HG03442 (cell line): ENCODE results near the gene ECSIT.
"Not testable (repeated sequence)": the region's sequence is repeated elsewhere in the genome, so short reads cannot be mapped to it uniquely, and the experiment has no call there.

Experiments
- ATAC-seq: cut with Tn5 transposase; IDR thresholded peaks from one replicate; pipeline ENCODE4 v1.9.1; 2021; ENCODE audit warnings: mild to moderate bottlenecking, moderate library complexity; ENCODE audit not compliant: unreplicated experiment

ECSIT gene, protein sequence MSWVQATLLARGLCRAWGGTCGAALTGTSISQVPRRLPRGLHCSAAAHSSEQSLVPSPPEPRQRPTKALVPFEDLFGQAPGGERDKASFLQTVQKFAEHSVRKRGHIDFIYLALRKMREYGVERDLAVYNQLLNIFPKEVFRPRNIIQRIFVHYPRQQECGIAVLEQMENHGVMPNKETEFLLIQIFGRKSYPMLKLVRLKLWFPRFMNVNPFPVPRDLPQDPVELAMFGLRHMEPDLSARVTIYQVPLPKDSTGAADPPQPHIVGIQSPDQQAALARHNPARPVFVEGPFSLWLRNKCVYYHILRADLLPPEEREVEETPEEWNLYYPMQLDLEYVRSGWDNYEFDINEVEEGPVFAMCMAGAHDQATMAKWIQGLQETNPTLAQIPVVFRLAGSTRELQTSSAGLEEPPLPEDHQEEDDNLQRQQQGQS

DNA sequence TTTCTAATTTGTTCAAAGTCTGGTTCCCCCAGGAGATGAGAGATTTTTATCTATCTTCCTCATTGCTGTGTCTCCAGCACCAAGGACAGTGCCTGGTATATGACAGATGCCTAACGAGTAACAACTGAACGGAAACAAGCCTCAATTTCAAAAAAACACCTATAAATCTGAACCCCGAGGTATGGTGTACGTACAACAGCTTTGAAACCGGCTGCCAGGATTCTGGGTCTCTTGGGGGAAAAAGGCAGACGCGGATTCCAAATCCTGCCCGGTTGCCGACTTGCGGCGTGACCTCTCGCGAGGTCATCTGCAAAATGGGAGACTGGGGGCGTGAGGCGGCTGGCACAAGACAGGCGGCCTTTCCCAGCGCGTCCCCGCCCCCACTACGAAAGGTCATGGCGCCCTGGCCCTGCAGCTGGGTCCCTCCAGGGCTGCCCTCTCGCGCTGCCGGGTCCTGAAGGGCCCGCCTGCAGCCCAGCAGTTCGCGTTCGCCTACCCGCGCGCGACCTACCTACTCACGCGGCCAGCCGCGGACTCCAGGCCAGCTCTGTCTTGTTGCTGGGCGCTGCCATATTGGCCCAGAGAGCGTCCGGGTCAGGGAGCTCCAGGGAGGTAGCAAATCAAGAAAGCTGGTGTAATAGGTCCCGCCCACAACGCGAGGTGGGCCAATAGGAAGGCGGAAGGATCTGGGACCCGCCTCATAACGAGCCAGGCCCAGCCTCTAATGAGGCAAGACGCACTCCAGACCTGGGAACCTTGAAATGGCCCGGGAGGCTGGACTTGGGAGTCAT is at the start of gene ECSIT:
ECSIT (minus strand) TSS at position 584 of the 791 bp plus-strand sequence. CDS start 9,964 bp downstream, outside the sequence.
- peak; percentile 92 for ATAC-seq

DNA sequence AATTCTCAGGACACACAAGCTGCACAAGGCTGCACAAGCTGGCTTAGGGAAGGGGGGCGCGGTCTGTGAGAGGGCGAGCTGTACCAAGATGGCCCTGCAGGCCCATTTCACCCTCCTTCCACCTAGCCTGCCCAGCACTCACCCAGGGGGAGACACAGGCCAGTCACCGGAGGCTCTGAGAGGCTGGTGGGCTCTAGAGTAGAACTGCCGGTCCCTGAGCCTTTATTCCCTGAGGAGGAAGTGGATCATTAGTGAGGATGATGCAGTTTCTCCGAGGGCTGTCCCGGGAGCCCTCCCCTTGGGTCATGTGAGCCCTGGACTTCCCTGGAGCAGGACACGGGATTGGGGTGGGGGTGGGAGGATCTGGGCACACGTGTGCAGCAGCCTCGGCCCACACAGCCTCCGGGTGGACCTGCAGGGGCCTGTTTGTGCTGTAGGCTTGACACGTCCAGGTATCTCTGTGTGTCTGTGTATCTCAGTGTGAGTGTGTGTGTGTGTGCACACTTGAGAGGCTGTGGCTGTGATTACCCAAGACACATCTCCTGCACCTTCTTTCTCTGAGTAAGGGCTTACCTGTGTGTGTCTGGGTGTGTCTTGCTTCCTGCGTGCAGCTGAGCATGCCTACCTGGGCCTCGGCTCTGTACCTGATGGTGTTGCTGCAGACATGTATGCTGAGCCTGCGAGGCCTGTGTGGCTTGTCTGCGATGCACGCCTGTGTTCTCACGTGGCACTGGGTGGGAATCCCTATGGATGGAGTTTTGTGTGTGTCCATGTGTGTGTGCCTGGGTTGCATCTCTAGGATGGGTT is 48.7 kb upstream of the ECSIT start, which contains the start of gene ACP5:
ACP5 (minus strand) TSS at position 195 of the 807 bp plus-strand sequence. CDS start 328 bp downstream, outside the sequence.
- ATAC-seq: no peak

DNA sequence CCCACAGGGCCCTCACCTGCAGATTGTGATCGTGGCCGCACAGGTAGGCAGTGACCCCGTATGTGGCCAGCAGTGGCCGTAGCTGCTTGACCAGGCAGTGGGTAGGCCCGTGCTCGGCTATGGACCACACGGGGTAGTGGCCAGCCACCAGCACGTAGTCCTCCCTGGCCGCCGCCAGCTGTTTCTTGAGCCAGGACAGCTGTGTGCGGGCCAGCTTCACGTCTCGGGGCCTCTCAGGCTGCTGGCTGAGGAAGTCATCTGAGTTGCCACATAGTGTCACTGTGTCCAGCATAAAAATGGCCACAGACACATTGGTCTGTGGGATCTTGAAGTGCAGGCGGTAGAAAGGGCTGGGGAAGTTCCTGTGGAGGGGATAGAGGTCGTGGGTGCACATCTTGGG is 47.3 kb upstream of the ECSIT start:
- ATAC-seq: no peak

DNA sequence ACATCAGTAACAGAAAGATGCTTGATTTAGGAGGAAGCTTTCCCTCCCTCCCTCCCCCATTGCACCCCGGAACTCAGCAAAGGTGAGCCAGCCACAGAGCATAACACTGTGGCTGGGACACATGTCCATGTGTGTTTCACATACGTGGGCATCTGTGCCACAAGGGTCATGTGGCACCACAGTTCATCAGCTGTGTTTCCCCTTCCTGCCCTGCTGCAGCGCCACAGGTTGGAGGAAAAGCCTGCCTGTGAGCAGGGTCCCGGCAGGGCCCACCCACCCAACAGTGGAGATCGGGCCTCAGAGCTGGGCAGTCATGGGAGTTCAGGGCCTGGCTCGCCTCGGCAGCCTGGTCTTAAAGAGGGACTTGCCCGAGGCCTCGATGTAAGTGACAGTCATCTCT is 45.8 kb upstream of the ECSIT start:
- ATAC-seq: no peak

DNA sequence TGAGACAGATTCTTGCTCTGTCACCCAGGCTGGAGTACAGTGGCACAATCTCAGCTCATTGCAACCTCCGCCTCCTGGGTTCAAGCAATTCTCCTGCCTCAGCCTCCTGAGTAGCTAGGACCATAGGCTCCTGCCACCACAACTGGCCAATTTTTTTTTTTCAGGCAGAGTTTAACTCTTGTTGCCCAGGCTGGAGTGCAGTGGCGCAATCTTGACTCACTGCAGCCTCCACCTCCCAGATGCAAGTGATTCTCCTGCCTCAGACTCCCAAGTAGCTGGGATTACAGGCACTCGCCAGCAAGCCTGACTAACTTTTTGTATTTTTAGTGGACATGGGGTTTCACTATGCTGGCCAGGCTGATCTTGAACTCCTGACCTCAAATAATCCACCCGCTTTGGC is 44.8 kb upstream of the ECSIT start:
- not testable (repeated sequence) for ATAC-seq

DNA sequence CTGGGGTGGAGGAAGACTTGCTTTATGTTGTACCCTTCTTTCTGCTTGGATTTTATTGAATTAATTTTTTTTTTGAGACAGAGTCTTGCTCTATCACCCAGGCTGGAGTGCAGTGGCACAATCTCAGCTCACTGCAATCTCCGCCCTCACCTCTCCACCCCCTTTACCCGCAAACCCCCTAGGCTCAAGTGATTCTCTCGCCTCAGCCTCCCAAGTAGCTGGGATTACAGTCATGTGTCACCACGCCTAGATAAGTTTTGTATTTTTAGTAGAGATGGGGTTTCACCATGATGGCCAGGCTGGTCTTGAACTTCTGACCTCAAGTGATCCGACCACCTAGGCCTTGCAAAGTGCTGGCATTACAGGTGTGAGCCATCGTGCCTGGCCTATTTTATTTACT is 44.4 kb upstream of the ECSIT start:
- not testable (repeated sequence) for ATAC-seq

DNA sequence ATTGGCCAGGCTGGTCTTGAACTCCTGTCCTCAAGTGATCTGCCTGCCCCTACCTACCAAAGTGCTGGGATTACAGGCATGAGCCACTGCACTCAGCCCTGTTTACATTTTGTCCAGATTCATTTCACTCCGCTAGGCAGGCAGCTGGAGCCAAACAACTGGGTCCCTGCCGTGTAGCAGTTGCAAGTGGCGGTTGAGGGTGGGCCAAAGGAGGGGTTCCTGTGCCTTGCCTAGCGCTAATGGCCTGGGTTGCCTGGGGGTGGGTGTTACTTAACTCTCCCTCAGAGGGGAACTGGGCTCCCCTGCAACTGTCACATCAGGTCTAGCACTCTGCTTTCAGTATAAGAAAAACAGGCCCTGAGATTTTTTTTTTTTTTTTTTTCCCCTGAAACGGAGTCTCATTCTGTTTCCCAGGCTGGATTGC is 41.1 kb upstream of the ECSIT start:
- no peak for ATAC-seq

DNA sequence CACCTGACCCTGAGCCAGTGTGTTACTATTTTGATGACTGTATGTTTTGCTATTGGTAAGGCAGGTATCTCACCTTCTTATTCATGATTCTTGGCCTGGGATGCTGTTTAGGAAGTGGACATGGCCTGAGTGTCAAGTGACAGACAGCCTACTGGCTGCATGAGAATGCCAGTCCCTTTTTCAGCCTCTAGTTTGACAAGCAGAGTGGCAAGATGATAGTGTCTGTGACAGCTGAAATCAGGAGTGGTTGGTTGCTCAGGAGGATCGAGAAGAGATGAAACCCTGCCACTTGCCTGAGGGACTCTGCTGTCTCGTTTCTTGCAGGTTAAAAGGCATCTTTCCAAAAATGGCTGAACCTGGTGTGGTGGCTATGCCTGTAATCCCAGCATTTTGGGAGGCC is 37.2 kb upstream of the ECSIT start:
- no peak for ATAC-seq

DNA sequence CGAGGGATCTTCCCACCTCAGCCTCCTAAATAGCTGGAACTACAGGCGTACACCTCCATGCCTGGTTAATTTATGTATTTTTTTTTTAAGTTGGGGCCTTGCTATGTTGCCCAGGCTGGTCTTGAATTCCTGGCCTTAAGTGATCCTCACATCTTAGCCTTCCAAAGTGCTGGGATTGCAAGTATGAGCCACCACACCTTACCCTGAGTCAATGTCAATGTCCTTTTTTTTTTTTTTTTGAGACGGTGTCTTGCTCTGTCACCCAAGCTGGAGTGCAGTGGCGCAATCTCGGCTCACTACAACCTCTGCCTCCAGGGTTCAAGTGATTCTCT is 36.7 kb upstream of the ECSIT start:
- ATAC-seq: not testable (repeated sequence)

DNA sequence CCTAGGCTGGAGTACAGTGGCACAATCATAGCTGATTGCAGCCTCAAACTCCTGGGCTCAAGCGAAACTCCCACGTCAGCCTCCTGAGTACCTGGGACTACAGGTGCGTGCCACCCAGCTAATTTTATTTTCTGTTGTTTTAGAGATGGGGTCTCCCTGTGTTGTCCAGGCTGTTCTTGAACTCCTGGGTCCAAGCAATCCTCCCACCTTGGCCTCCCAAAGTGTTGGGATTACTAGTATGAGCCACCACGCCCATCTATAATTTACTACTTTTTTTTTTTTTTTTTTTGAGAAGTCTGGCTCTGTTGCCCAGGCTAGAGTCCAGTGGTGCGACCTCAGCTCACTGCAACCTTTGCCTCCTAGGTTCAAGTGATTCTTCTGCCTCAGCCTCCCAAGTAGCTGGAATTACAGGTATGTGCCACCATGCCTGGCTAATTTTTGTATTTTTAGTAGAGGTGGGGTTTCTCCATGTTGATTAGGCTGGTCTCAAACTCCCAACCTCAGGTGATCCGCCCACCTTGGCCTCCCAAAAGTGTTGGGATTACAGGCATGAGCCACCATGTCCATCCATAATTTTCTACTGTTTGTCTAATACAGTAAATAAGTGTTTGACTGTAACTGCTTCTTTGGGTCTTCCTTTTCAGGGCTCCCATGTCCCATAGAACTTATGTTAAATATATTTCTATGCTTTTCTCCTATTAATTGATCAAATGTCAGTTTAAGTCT is 35.3 kb upstream of the ECSIT start:
- ATAC-seq: not testable (repeated sequence)

DNA sequence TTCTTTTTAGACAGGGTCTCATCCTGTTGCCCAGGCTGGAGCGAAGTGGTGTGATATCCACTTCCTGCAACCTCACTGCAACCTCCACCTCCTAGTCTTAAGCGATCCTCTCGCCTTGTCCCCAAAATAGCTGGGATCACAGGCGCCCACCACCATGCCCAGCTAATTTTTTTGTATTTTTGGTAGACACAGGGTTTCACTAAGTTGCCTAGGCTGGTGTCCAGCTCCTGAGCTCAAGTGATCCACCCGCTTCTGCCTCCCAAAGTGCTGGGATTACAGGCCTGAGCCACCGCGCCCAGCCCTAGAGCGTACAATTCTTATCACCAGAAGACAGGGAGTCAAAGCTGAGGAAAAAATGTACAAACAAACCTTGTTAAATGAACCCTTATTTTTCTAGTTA is 34.6 kb upstream of the ECSIT start:
- ATAC-seq: no peak

DNA sequence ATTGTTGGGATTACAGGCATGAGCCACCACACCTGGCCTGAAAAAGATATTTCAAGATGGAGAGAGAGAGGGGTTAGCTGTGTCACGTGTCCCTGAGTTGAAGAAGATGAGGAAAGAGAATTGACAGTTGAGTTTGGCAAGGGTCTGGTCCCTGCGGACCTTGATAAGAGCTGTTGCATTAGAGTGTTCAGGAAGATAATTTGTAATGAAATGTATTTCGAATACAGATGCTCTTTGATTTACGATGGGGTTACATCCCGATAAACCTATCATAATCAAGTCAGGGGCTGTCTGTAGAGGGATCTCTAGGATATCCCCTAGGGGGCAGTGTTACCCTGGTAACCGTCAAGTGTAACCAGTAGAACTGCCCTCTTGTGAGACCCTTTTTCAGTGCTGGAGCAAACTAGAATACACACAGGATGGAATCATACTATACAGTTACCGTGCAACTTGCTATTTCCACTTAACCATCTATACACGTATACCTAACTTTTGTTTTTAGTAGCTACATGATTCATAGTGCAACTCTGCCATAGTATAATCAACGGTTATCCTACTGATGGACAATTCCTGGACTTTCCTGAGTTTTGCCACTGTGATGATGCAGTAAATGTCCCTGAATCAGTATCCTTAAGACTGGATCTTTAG is 31.6 kb upstream of the ECSIT start:
- peak; percentile 38 for ATAC-seq

DNA sequence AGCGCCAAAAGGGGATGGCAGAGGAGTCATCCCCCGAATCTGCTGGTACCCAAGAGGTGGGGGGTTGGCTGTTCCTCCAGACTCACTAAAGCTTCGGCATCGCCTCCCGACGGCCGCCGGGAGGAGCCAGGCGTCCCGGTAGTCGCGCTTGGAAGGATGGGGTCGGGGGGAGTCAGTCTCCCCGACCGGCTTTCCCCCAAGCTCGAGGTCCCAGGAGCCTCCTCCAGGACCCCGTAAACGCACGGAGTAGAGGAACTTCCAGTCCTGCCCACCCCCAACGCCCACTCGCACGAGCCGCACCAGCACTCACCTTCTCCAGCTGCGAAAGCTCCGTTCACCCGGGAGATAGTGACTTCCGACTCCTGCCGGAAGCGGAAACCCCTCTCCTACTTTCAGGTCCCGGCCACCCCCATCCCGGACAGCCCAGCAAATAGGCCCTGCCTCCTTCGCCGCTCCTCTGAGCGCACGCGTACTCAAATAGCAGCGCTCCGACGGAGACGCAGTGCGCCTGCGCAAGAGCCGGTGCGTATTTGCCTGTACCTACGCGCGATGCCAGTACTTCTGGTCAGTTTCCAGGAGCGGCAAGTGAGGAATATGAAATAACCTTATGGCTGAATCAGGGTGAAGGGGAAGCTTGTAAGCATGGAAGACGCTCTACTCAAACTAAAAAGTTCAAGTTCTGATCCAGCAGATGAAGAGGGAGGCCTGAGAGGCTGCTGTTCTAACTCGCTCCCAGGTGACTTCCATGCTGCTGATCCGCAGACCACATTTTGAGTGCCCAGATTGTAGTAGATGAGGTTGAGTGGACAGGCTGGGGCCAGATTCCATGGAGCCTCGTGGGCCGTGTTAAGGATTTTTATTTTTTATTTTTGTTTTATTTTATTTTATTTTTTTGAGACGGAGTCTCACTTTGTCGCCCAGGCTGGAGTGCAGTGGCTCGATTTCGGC is 30.2 kb upstream of the ECSIT start, which contains the start of gene ELOF1:
ELOF1 (minus strand) TSS at position 350 of the 948 bp plus-strand sequence. CDS start 4,883 bp downstream, outside the sequence.
- ATAC-seq: peak; percentile 73

DNA sequence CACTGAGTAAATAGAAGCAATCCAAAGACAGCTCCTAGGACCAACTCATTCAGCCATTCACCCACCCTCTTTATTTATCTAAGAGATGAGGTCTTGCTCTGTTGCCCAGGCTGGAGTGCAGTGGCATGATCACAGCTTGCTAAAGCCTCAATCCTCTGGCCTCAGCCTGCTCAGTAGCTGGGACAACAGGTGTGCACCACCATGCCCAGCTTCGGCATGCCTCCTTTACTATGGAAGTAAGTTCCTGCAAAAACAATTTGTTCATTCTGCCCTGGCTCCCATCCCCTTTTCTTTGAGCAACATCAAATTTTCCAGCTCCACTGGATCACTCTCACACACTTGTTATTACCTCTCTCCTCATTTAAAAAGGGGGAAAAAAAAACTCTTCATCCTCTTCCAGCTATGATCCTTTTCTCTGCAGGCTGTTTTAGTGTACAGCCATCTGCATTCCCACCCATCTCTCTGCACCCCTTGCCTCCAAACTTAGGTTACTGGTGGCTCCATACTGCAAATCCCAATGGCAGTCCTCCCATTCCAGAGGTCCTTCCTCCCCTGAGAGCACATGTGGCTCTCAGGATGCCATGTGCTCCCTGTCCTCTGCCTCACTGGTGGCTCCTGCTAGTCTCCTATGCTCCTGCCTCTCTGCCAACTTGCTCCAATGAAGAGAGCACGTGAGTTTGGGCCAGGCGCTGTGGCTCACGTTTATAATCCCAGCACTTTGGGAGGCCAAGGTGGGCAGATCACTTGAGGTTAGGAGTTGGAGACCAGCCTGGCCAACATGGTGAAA is 27.9 kb upstream of the ECSIT start:
- ATAC-seq: no peak

DNA sequence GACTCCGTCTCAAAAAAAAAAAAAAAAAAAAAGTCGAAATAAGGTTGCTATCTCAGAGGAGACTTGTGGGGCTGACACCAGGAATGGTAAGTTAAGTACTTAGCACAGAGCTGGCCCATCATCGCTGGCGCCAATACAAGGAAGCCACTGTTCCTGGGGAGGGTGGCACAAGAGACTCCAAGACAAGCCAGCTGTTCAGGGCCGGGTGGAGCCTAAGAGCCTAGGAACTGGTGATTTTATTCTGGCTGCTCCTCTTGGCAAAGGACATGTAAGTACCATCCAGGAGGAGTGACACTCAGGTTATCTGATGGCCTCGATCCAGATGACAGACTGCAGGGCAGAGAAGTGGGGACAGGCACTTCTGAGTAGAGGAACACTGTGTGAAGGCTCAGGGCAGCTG is 26.3 kb upstream of the ECSIT start:
- ATAC-seq: no peak

DNA sequence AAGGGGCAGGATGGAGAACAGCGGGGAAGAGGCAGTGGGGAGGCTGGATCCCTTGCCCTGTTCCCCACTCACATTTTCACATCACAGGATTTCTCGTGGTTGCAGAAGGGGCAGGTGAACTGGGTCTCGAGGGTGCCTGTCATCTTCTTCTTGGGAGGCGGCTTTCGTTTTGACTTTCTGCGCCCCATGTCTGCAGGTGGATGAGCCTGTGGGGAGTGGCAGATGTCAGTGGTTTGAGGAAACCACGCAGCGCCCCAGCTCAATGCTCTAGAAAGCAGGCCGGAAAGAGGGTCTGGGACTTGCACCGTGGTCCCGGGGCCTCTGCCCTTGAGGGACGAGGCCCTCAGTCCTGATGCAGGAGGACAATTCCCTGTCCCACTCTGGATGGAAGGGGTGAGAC is 25.2 kb upstream of the ECSIT start:
- no peak for ATAC-seq

DNA sequence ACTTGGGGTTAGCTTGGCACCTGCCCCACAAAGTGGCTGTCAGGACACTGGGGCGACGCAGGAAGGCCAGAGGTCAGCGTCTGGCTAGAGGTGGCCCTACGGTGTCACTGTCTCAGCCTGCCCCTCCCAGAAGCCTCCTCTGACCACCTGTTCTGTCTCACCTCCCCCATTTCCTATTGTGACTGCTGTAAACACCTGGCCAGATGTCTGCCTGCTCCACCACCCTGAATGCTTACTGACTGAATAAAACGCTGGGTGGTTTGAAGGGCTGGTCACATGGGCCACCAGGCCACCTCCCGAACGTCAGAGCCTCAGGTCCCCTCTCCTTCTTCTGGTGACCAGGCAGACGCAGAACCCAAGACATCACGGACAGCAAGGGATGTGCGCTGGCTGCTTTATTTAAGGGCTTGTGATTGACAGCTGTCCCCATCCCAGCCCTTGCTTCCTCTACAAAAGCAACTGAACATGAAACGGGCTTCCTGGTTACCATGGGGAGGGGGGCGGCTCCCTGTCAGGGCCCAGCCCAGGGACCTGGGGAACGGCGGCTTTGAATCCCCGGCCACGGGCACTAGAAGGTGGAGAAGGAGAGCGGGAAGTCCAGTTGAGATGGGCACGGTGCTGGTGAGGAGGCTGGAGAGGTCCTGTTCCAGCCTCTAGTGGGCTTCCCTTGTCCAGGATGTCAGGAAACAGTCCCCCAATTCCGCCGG is 23.9 kb upstream of the ECSIT start:
- ATAC-seq: no peak
